HG03378 (cell line): Measurements from ENCODE around the gene VPS9D1.

Experiments used
- ATAC-seq: cut with Tn5 transposase; IDR thresholded peaks from one replicate; pipeline ENCODE4 v1.9.1; 2021; ENCODE audit warnings: mild to moderate bottlenecking, moderate library complexity; ENCODE audit not compliant: unreplicated experiment

Gene VPS9D1, protein sequence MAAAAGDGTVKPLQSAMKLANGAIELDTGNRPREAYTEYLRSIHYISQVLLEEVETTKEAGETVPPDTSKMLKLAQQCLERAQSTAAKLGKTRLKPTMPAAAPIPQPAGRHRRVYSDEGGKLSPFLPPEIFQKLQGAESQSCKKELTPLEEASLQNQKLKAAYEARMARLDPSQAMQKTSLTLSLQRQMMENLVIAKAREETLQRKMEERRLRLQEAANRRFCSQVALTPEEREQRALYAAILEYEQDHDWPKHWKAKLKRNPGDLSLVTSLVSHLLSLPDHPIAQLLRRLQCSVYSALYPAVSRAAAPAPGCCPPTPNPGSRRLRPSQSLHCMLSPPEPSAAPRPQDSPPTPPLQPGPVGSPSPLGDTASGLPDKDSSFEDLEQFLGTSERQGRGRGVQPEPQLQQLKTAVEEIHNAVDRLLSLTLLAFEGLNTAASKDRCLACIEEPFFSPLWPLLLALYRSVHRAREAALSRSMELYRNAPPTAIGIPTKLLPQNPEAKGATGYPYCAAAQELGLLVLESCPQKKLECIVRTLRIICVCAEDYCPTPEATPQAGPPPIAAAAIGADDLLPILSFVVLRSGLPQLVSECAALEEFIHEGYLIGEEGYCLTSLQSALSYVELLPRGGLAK

DNA sequence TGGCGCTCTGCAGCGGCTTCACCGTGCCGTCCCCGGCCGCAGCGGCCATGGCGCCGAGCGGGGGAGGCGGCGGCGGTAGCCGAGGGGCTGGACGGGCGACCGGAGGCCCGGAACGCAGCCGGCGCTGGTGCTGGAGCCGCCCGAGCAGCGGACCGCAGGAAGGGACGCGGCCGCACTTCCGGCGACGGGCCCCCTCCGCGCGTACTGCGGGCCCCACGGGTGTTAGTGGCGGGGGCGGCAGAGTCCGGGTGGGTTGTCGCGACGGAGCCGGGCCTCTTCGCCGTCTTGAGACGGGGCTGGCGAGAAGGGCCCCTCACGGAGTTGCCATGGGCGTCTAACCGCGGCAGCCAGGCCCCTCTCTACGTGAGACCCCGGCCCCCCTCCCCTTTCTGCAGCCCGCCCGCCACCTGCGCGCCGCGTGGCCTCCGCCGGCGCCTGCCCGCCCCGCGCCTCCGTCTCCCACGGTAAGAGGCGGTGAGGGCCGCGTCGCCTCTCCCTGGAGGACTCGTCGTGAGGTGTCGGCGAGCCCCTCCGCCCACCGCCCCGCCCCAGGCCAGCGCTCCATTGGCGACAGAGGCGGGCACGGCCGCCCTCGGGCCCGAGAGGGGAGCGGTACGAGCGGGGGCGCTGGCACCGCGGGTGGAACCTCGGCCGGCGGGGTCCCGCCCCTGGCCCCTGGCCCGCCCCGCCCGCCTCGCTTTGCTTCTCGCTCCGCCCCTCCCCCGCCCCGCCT is at the start of gene VPS9D1, which contains the start of gene ZNF276:
VPS9D1 (minus strand) TSS at position 86 of the 733 bp plus-strand sequence; CDS start at position 49, 37 bp downstream.
ZNF276 (plus strand) TSS at position 725 of the 733 bp plus-strand sequence. CDS start 104 bp downstream, outside the sequence.
- no peak for ATAC-seq

DNA sequence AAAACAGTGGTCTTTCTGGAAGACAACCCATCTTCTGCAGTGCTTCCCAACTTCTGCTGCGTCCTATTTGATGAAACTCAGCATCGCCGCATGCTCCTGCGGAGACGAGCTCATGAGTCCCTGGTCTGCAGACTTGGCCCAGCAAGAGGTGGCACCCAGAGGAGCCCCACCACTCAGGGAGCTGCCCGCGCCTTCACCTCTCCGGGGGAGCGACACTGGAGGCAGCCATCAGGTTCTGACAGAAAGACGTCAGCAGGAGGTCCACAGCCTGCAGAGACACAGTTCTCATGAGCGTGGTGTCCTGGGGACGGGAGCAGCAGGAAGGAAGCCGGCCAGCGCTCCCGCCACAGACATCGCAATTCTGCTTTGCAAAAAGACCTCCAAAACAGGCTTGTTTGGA is 49.7 kb upstream of the VPS9D1 start:
- no peak for ATAC-seq

DNA sequence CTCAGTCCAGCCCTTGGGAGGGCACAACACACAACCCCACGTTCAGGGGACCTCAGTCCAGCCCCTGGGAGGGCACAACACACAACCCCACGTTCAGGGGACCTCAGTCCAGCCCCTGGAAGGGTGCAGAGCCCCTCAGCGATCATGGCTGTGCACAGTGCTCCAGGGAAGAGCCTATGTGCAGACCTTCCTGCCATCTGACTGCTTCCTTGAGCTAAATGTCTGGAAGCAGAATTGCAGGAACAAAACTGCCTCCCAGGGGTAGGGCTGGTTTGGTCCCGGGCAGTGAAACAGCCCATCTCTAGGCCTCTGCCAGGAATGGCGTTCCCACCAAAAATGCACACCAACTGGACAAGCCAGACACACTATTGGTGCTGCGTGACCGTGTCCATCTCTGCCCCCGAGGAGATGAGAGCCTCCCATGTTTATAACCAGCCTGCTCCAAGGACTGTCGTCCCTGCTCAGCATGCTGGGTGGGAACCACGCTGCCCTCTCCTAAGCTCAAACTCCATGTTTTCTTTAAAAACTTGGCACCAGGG is 44.7 kb upstream of the VPS9D1 start:
- ATAC-seq: peak; percentile 7

DNA sequence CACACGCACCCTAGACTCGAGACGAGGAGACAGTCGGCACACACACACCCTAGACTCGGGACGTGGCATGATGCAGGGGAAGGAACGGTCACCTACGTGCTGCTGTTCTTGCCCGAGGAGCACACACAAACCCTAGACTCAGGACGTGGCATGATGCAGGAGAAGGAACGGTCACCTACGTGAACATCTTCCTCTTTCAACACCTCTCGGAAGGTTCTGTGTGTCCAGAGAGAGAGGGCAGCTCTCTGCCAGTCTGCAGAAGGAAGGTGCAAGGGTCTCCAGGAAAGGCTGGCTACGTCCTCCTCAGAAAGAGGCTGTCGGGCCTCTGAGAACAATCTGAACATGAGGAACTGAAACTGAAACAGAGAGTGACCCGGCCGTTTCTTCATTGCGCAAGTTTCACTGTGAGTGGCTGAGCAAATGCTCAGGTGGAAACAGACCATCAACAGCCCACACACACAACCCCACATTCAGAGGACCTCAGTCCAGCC is 44.1 kb upstream of the VPS9D1 start:
- ATAC-seq: peak; percentile 85

DNA sequence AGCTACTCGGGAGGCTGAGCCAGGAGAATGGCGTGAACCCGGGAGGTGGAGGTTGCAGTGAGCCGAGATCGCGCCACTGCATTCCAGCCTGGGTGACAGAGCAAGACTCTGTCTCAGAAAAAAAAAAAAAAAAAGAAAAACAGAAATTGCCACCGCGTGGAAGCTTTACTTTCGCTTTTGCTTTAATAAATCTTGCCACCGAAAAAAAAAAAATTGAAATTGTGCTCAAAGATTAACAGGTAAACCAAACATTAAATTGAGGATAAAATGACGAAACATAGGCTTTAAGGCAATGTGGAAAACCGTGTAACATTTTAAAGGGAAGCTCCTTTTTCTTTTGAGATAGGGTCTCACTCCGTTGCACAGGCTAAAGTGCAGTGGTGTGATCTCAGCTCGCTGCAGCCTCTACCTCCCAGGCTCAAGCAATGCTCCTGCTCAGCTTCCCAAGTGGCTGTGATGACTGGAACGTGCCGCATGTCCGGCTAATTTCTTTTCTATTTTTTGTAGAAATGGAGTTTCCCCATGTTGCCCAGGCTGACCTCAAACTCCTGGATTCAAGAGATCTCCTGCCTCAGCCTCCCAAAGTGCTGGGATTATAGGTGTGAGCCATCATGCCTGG is 40.7 kb upstream of the VPS9D1 start:
- no peak for ATAC-seq

DNA sequence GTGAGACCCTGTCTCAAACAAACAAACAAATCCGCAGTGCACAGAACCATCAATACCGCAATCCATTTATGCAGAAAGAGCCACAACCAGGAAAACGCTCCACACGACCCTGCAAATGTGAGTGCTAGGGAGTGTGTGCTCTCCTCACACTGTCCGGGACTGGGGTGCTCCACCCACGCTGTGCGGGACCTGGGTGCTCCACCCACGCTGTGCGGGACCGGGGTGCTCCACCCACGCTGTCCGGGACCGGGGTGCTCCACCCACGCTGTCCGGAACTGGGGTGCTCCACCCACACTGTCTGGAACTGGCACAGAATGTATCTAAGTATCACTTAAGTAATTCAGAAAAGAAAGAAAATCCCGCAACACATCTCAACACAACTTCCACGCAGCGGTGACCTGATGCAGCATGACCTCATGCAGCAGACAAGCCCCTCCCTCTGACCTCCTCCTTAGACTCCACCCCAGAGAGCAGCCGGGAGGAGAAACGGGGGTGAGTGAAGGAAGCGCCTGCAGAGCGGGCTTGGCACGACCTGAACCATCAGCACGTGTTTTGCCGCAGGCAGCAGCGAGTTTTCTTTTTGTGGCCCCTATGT is 39.1 kb upstream of the VPS9D1 start:
- ATAC-seq: no peak

DNA sequence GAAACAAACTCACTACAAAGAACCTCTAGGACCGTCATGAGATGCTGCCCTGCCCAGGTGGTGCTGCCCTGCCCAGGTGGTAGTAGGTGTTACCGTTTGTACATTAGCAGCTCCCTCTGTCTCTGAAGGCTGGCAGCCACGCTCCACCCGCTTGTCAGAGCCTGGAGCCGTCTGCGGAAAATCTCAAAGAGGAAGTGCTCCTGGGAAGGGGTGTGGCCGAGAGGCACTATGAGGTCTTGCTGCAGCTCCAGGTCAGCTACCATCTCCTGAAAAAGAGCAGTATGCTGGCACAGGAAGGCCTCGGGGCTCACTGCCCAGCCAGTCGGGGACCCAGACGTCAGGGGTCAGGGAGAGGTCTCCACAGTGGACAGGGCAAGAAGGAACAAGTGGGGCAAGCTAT is 28.9 kb upstream of the VPS9D1 start:
- ATAC-seq: no peak

DNA sequence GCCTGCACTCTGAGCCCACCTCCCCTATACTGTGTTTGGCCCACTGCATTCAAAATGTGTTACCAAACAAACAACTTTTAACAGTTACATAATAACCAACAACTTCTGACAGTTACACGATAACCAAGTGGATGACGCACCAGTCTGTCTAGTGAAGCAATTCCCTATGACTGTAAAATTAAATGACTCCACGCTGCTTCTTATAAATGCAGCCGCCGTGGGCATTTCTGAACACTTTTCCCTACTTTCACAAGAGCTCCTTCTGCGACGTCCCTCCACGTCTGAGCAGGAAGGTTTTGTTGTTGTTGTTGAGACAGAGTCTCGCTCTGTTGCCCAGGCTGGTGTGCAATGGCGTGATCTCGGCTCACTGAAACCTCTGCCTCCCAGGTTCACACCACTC is 28.2 kb upstream of the VPS9D1 start:
- ATAC-seq: no peak

DNA sequence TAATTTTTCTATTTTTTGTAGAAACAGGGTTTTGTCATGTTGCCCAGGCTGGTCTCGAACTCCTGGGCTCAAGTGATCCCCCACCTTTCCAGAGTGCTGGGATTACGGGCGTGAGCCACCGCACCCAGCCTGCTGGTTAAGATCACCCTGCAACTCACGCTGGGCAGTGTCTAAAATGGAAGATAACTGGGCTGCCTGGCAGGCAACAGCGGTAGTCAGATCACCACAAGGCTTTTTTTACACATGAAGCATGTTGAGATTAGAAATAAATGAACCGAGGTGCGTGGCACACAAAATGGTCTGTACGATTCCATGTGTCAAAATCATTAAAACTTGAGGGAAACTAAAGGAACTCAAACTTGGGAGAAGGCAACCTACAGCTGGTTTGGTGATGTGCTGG is 27.4 kb upstream of the VPS9D1 start:
- no peak for ATAC-seq

DNA sequence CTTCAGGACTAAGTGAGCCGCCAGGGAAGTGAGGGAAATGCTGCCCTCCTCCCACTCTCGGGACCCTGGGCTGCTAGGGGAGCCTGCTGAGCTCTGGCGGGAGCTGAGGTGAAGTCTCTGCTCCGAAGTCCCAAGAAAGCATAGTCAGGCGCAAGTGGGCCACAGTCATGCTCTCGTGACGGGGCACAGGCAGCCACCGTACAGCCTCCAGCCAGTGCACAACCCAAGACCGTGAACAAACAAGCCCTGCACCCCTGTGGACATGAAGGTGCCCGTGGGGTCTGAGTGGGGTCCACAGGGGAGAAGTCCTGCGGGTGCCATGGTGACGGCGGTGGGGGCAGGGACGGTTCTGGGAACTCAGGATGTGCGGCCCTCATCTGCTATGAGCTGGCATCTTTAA is 25.3 kb upstream of the VPS9D1 start:
- no peak for ATAC-seq

DNA sequence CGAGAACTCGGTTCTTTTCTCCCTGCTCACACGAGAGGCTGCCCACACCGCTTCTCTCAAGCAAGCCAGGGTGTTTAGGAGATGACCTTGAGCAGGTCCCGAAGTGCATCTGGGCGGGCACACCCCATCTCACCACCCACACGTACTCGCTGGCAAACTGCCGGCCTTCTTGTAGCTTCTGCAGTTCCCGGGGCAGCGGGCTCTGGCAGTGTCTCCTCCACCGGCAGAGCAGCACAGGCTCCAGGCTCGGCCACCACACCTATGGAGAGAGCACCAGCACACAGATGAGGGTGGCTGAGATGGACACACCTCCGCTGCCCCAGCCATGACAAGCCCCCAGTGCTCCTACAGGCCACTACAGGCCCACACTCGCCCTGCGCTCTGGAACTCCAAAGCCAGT is 24.1 kb upstream of the VPS9D1 start:
- ATAC-seq: no peak

DNA sequence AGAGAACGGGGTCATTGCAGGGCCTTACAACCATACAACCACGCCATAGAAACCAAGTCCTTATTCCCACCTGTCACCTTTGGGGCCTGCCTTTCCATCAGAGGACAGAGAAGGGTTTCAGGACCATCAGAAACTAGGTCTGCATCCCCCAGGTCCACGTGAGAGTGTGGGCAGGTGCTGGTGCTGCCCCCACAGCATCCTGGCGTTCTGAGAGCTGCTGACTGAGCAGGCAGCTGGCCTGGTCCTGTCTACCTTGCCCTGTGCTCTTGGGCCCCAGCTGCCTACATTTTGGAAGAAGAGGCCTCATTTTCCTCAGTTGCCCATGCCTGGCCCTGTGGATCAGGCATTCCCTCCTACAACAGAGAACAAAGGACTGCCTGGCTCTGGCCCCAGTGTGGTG is 22.2 kb upstream of the VPS9D1 start:
- no peak for ATAC-seq

DNA sequence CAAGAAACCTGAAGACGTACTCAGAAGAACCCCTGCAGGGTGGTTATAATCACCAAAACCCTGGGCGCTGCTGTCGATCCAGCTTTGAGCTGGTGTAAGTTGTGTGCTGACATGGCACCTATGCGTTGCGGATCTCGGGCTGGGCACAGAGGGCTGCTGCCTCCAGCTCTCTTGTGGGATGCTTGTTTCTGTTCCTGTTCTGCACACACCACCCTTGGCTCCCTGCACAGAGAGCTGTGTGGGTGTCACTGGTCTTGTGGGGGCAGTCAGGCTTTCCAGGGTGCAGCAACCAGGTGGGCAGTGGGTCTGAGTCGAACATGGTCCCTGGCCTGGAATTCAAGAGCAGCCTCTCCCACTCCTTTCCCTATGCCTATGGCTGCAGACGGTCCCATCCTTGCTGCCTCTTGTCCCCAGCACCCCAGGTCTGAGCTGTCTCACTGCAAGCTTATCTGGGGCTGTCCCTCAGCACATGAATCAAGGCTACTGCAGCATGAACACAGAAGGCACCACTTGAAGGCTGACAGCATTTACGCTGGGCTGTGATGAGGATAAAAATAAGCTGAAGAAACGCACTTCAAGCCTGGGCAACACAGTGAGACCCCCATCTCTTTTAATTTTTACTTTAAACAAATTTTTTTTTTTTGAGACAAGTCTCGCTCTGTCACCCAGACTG is 20.8 kb upstream of the VPS9D1 start:
- ATAC-seq: no peak

DNA sequence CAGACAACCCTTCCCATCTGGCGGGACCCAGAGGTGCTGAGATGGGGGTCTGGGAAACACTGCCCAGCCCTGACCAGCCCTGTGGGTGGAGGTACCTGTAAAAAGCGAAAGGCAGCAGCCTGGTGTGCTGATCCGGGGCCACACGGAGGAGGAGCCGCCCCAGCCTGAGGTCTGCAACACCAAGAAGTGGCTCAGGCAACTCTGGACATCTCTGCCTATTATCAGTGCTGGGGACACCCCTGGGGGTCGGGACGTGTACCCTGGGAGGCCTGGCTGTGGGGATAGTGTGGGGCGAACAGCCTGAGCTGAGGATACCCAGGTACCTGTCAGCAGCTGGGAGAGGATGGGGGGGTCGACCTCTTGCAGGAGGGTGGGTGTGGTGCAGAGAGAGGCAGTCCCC is 18.7 kb upstream of the VPS9D1 start:
- no peak for ATAC-seq

DNA sequence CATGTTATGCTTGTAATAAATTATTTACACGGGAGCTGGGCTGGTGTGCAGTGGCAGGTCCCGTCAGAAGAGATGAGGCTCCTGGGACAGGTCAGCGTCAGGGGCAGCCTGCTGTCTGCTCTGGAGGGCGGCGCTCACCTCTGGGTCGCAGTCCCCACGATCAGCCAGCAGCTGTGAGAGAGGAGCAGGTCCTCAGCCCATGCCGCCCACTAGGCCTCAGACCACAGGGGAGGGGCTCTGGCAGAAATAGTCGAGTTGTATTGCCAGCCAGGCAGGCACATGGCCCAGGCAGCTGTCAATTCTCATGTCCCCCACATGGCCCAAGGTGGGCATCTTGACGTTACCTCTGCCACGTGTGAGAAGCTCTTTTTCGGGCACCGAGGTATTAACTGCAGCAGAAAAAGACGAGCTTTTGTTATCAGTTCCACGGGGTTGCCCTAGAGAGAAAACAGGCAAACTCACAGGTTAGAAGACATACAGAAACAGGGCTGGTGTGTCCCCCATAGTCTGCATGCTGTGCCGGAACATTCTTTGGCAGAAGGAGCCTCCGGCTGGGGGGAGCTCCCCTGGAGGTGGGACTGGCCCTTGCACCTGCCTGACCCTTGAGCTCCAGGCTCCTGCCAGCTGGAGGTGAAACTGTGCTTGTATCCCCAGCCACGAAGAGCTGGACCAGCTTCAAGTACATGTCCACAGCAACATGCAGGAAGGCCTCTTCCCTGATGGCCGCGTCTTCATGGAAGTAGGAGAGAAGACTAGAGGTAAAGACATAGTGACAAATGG is 18.0 kb upstream of the VPS9D1 start:
- ATAC-seq: no peak

DNA sequence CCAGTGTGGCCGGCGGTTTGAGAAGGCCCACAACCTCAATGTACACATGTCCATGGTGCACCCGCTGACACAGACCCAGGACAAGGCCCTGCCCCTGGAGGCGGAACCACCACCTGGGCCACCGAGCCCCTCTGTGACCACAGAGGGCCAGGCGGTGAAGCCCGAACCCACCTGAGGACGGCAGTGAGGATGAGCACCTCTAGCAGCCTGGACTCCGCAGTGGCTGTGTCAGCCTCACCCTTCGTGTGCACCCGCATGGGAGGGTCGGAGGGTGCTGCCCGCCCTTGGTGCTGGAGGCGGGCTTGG is 17.3 kb upstream of the VPS9D1 start:
- no peak for ATAC-seq

DNA sequence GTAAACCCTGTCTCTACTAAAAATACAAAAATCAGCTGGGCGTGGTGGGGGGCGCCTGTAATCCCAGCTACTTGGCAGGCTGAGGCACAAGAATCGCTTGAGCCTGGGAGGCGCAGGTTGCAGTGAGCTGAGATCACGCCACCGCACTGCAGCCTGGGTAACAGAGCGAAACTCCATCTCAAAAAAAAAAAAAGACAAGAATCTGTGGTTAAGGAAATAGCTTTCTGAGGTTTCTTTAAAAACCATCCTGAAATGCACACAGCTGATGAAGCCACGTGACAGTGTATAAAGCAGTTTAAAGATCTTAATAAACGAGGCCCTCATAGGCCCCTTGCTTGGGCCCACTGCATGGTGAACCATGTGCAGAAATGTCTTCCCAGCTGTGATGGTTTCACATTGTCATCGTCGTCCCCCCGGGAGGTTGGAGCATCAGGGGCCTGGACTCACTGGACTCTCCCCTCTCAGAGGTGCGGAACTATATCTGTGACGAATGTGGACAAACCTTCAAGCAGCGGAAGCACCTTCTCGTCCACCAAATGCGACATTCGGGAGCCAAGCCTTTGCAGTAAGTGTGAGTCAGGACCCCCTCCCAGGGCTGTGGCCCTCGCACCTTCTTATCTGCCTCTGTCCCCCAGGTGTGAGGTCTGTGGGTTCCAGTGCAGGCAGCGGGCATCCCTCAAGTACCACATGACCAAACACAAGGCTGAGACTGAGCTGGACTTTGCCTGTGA is 16.8 kb upstream of the VPS9D1 start:
- ATAC-seq: no peak

DNA sequence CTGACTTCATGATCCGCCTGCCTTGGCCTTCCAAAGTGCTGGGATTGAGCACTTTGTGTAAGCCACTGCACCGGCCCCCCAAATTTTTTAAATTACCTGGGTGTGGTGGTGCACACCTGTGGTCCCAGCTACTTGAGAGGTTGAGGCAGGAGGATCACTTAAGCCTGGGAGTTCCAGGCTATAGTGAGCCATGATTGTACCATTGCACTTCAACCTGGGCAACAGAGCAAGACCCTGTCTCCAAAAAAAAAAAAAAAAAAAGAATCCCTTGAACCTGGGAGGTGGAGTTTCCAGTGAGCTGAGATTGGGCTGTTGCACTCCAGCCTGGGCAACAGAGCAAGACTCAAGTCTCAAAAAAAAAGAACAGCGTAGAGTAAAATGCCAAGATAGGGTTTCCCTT is 15.9 kb upstream of the VPS9D1 start:
- ATAC-seq: no peak

DNA sequence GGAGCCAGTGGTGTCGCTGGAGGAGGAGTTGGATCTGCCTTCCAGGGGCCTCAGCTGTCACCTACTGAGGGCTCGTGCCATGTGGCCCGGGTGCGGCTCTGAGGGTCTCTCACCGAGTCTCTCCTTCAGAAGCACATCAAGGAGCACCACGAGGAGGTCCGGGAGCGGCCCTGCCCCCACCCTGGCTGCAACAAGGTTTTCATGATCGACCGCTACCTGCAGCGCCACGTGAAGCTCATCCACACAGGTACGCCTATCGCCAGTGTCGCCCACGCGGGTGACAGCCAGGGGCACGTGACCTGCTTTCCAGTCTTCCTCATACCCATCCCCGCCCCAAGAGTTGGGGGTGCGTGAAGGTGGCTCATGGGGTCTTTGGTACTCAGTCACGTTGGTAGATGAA is 13.1 kb upstream of the VPS9D1 start:
- no peak for ATAC-seq
